Small intestine (tissue), 7 donors: ENCODE measurements around the gene NEU2. TPM values are rescaled to one million over a fixed set of nuclear protein-coding genes. Genes with fewer than 3 reads are reported as not detected.

Source experiments
- DNase-seq, 2 donors: peaks; one replicate each; pipeline versions ENCODE4 v3.0.0 to v3.0.0-alpha.2; 2013
- FAIRE-seq: peaks from 2 replicates; lab custom pipeline; 2012; peaks lifted over from hg19 to GRCh38; lab: Jason Lieb, UNC
- H3K27ac ChIP-seq, 3 donors: one replicate each; pipeline ENCODE4 v1.5.1; 2013; ENCODE audit warnings: low read length in 2 of 3, mild to moderate bottlenecking in 2 of 3, control low read depth in 1 of 3, inconsistent platforms in 1 of 3, low read depth in 1 of 3, moderate library complexity in 1 of 3
- H3K27me3 ChIP-seq, 3 donors: one replicate each; pipeline ENCODE4 v1.6.1; 2013; ENCODE audit warnings: low read length in 3 of 3, inconsistent platforms in 1 of 3; ENCODE audit not compliant: control insufficient read depth in 3 of 3, insufficient read depth in 3 of 3
- H3K36me3 ChIP-seq, 3 donors: one replicate each; pipeline ENCODE4 v1.6.1; 2013; ENCODE audit warnings: low read length in 3 of 3, inconsistent platforms in 1 of 3, low read depth in 1 of 3, mild to moderate bottlenecking in 1 of 3, moderate library complexity in 1 of 3; ENCODE audit not compliant: control insufficient read depth in 3 of 3, insufficient read depth in 2 of 3
- H3K4me1 ChIP-seq, 3 donors: one replicate each; pipeline ENCODE4 v1.6.1; 2013; ENCODE audit warnings: low read length in 2 of 3, inconsistent platforms in 1 of 3, low read depth in 1 of 3, mild to moderate bottlenecking in 1 of 3, moderate library complexity in 1 of 3; ENCODE audit not compliant: control insufficient read depth in 3 of 3, insufficient read depth in 2 of 3
- H3K4me3 ChIP-seq, 3 donors: one replicate each; pipeline ENCODE4 v1.5.1; 2013; ENCODE audit warnings: low read length in 3 of 3, control low read depth in 1 of 3, inconsistent platforms in 1 of 3, low read depth in 1 of 3, mild to moderate bottlenecking in 1 of 3, moderate library complexity in 1 of 3
- H3K9me3 ChIP-seq, 2 donors: one replicate each; pipeline ENCODE4 v1.6.1; 2013; ENCODE audit warnings: low read depth in 1 of 2, low read length in 1 of 2; ENCODE audit not compliant: control insufficient read depth in 2 of 2, insufficient read depth in 1 of 2
- WGBS, 3 donors: extraction: QIAGEN DNeasy Blood & Tissue Kit; methylation state at CpG; one replicate each; pipeline ENCODE4 v1.1.7; 2013; 5-methylcytosine and 5-hydroxymethylcytosine counted together
- polyA plus RNA-seq, 4 donors: library from polyadenylated mRNA; stranded (reverse) in 3 of 4; unstranded in 1 of 4; fragments of 200-250 nt in 3 of 4; fragments of 120-200 nt in 1 of 4; gene quantifications; one replicate each; pipeline versions ENCODE4 v1.2.1 to v1.2.3, GENCODE V29; 2013
- donor health status: healthy with polysubstance abuse.
- donor health status: control.
- donor health status: control.
- donor health status: Bipolar disorder and iron deficiency.
- donor health status: healthy.

Gene NEU2
- polyA plus RNA-seq, 4 donors: not detected

DNA sequence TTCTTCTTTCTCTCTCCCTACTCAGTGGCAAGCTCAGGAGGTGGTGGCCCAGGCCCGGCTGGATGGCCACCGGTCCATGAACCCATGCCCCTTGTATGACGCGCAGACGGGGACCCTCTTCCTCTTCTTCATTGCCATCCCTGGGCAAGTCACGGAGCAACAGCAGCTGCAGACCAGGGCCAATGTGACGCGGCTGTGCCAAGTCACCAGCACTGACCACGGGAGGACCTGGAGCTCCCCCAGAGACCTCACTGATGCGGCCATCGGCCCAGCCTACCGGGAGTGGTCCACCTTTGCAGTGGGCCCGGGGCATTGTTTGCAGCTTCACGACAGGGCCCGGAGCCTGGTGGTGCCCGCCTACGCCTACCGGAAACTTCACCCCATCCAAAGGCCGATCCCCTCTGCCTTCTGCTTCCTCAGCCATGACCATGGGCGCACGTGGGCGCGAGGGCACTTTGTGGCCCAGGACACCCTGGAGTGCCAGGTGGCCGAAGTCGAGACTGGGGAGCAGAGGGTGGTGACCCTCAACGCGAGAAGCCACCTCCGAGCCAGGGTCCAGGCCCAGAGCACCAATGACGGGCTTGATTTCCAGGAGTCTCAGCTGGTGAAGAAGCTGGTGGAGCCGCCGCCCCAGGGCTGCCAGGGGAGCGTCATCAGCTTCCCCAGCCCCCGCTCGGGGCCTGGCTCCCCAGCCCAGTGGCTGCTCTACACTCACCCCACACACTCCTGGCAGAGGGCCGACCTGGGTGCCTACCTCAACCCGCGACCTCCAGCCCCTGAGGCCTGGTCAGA is 1.8 kb downstream of the NEU2 start:
- Histone ChIP-seq H3K27ac (no peak overlapping the region), H3K4me3 (no peak overlapping the region), H3K4me1 (no peaks in the 10 kb centered on the region), H3K27me3 (no peaks in the 10 kb centered on the region), H3K9me3 (no peaks in the 10 kb centered on the region), H3K36me3 (no peaks in the 10 kb centered on the region)
- WGBS, 3 donors: 92 to 96% (median 94%) methylated on average over 34 to 37 of the region's 37 CpGs
- FAIRE-seq: no peak
- no peak for DNase-seq

DNA sequence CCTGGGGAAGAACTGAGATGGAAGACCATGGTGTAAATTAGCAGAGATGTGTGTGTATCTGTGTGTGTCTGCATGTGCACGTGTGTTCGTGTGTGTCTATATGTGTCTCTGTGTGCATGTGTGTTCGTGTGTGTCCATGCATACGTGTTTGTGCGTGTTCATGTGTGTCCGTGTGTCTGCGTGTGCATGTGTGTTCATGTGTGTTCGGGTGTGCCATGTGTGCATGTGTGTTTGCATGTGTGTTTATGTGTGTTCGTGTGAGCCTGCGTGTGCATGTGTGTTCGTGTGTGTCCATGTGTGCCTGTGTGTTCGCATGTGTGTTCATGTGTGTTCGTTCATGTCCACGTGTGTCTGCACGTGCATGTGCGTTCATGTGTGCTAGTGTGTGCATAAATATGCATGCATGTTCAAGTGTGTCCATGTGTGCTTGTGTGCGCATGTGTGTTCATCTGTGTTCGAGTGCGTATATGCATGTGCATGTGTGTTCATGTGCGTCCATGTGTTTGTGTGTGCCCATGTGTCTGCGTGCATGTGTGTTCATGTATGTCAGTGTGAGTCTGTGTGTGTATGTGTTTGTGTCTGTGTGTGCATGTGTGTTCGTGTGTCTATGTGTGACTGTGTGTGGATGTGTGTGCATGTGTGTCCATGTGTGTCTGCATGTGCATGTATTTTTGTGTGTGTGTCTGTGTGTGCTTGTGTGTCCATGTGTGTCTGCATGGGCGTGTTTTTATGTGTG is 3.1 kb downstream of the NEU2 start:
- no peaks in the 10 kb centered on the region for H3K36me3 ChIP-seq
- DNase-seq (no peak), FAIRE-seq (no peak)
- no peaks in the 10 kb centered on the region for H3K27me3 ChIP-seq
- WGBS, 3 donors: 92 to 96% (median 94%) methylated on average over 23 of the region's 23 CpGs
- H3K9me3 ChIP-seq: no peaks in the 10 kb centered on the region
- no peak overlapping the region for H3K27ac ChIP-seq
- no peaks in the 10 kb centered on the region for H3K4me1 ChIP-seq
- no peak overlapping the region for H3K4me3 ChIP-seq

DNA sequence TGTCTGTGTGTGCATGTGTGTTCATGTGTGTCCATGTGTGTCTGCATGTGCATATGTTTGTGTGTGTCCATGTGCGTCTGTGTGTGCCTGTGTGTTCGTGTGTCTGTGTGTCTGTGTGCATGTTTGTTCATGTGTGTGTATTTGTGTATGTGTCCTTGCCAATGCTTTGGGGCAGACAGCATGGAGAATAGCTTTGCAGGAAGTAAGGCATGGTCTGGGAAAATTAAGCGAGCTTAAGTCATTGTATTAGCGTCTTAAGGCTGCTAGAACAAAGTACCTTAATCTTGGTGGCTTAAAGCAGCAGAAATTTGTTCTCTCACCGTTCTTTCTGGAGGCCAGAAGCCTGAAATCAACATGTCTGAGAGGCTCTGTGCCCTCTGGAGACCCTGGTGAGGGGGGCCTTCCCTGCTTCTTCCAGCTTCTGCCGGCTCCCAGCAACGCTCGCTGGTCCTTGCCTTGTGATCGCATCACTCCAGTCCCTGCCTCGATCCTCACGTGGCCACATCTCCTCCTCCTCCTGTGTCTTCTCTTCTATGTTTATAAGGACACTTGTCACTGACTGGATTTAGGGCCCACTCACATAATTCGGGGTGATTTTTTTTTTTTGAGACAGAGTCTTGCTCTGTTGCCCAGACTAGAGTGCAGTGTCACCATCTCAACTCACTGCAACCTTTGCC is 3.8 kb downstream of the NEU2 start:
- no peaks in the 10 kb centered on the region for H3K36me3 ChIP-seq
- H3K27me3 ChIP-seq: no peaks in the 10 kb centered on the region
- no peak overlapping the region for H3K4me3 ChIP-seq
- WGBS, 3 donors: 90 to 93% (median 90%) methylated on average over 12 of the region's 12 CpGs
- no peaks in the 10 kb centered on the region for H3K4me1 ChIP-seq
- DNase-seq (no peak), FAIRE-seq (no peak)
- H3K27ac ChIP-seq: no peak overlapping the region
- no peaks in the 10 kb centered on the region for H3K9me3 ChIP-seq

DNA sequence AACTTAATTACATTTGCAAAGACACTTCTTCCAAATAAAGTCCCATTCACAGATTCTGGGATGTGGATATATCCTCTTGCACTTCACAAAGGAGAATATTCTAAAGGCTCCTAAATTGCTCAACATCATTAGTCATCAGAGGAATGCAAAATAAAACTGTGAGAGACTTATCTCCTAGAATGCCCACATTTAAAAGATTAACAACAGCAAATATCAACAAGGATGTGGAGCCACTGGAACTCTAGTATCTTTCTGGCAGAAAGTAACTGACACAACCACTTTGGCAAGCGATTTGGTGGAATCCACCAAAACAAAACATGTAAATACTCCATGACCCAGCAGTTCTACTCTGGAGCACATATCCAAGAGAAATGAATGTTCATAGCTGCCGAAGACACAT is 4.6 kb downstream of the NEU2 start:
- WGBS, 3 donors: 76 to 93% (median 91%) methylated on average over 2 of the region's 2 CpGs
- no peak for FAIRE-seq
- H3K27me3 ChIP-seq: no peaks in the 10 kb centered on the region
- no peak for DNase-seq
- H3K4me3 ChIP-seq: no peak overlapping the region
- no peaks in the 10 kb centered on the region for H3K9me3 ChIP-seq
- no peaks in the 10 kb centered on the region for H3K36me3 ChIP-seq
- H3K27ac ChIP-seq: no peak overlapping the region
- H3K4me1 ChIP-seq: no peaks in the 10 kb centered on the region

DNA sequence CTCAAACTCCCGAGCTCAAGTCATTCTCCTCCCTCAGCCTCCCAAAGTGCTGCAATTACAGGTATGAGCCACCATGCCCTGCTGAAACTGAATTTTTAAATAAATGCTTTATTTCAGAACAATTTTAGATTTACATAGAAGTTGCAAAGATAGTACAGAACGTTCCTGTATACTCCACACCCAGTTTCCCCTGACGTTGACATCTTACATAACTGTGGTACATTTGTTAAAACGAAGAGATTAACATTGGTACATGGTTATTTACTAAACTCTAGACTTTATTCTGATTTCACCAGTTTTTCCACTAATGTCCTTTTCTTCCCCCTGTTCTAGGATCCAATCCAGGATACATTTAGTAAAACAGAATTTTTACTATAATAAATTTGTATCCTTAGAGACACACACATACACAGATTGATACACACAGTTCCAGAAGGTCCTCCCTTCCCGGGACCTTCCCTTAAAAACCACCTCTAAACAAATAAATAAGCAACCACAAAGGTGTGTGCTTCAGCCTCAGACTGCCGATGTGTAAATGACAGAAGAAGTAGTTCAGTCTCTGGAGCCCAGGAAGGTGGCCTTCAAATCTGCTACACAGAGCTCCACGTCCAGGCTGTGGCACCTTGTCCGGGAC is 6.9 kb downstream of the NEU2 start:
- Histone ChIP-seq H3K27me3 (no peaks in the 10 kb centered on the region), H3K36me3 (no peaks in the 10 kb centered on the region), H3K27ac (no peak overlapping the region), H3K4me3 (no peak overlapping the region), H3K9me3 (no peaks in the 10 kb centered on the region), H3K4me1 (no peaks in the 10 kb centered on the region)
- FAIRE-seq (no peak), DNase-seq (no peak)
- WGBS, 3 donors: 82 to 84% (median 83%) methylated on average over 8 of the region's 8 CpGs

DNA sequence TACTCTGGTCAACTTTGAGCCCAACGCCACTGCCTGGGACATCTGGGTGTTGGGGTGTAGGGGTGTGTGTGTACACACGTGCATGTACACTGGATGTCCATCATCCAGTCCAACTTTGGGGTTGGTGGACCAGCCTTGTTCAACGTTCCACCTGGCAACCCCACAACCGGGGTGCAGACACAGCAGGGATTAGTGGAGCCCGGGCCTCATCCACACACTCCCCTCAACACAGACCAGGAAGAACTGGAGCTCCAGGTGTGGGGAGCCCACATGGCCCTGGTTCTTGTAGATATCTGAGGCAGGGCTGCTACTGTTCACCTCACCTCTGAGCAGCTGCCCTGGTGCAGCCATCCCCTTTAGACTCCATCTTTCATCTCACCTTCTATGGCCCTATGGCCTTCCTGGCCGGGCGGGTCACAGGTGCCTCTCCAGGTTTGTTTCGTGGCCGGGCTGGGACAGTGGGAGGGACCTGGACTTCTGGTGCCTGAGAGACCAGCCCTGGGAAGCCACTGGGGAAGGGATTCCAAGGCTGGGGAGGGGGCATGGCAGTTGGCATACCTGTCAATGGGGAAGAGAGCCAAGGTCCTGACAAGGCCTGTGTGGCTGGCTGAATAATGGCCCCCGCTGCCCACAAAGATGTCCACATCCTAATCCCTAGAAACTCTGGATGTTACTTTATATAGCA is 7.5 kb downstream of the NEU2 start:
- H3K4me3 ChIP-seq: no peak overlapping the region
- no peaks in the 10 kb centered on the region for H3K4me1 ChIP-seq
- no peaks in the 10 kb centered on the region for H3K9me3 ChIP-seq
- H3K36me3 ChIP-seq: no peaks in the 10 kb centered on the region
- H3K27me3 ChIP-seq: no peaks in the 10 kb centered on the region
- no peak for DNase-seq
- FAIRE-seq: no peak
- 88 to 90% (median 90%) methylated on average over 10 of the region's 10 CpGs for WGBS, 3 donors
- no peak overlapping the region for H3K27ac ChIP-seq

DNA sequence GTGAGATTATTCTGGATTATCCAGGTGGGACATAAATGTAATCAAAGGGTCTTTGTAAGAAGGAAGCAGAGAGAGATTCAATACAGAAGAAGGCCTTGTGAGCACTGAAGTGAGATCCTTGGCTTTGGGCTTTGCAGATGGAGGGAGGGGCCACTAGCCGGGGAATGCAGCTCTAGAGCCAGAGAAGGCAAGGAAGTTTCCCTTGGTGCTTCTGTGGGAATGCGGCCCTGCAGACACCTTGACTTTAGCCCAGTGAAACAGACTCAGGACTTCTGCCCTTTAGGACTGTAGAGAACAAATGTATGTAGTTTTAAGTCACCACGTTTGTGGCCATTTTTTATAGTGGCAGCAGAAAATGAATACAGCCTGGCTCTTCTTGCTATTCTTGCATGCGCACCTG is 8.1 kb downstream of the NEU2 start:
- no peaks in the 10 kb centered on the region for H3K36me3 ChIP-seq
- H3K27ac ChIP-seq: no peak overlapping the region
- no peak overlapping the region for H3K4me3 ChIP-seq
- 81 to 86% (median 85%) methylated on average over 4 of the region's 4 CpGs for WGBS, 3 donors
- H3K9me3 ChIP-seq: no peaks in the 10 kb centered on the region
- H3K27me3 ChIP-seq: no peaks in the 10 kb centered on the region
- no peak for DNase-seq
- H3K4me1 ChIP-seq: no peaks in the 10 kb centered on the region
- FAIRE-seq: no peak
